AG20443 (cell line): Measurements from ENCODE around the gene FSD1.
"Not testable (repeated sequence)": the region's sequence is repeated elsewhere in the genome, so short reads cannot be mapped to it uniquely, and the experiment has no call there.

ENCODE experiments used
- DNase-seq: peaks from one replicate; pipeline ENCODE4 v3.0.0; 2012; ENCODE audit warnings: low spot score, mixed read lengths

Gene FSD1

GRCh38 chr19:4284974-4285373, 19.4 kb upstream of the FSD1 start:
- DNase-seq, result no peak

- not testable (repeated sequence) for DNase-seq
Measured at GRCh38 chr19:4286141-4286540, 18.3 kb upstream of the FSD1 start.

- DNase-seq, result no peak
Measured at GRCh38 chr19:4288091-4288777, 16.2 kb upstream of the FSD1 start.

GRCh38 chr19:4291184-4291732, 13.1 kb upstream of the FSD1 start:
- DNase-seq, result no peak

- no peak for DNase-seq
Measured at GRCh38 chr19:4292515-4292914, 11.9 kb upstream of the FSD1 start.

- DNase-seq, result no peak
Measured at GRCh38 chr19:4294389-4294788, 10.0 kb upstream of the FSD1 start.

- DNase-seq, result no peak
Measured at GRCh38 chr19:4295972-4296771, 8.2 kb upstream of the FSD1 start.

- DNase-seq, result no peak
Measured at GRCh38 chr19:4297901-4298809, 6.2 kb upstream of the FSD1 start.

GRCh38 chr19:4298810-4299550, 5.4 kb upstream of the FSD1 start:
- no peak for DNase-seq

GRCh38 chr19:4300589-4300988, 3.8 kb upstream of the FSD1 start:
- DNase-seq, result no peak

- DNase-seq, result no peak
Measured at GRCh38 chr19:4301590-4302242, 2.7 kb upstream of the FSD1 start.

GRCh38 chr19:4302243-4302640, 2.2 kb upstream of the FSD1 start, which contains the start of gene TMIGD2:
TMIGD2 (minus strand) TSS chr19:4302389; CDS start chr19:4302385, 4 bp downstream.
- no peak for DNase-seq

GRCh38 chr19:4303819-4304537, 420 bp upstream of the FSD1 start:
- DNase-seq, result no peak

- no peak for DNase-seq
Measured at GRCh38 chr19:4305257-4305612, 837 bp downstream of the FSD1 start.

GRCh38 chr19:4305659-4306058, 1.3 kb downstream of the FSD1 start:
- no peak for DNase-seq

GRCh38 chr19:4310247-4311121, 6.1 kb downstream of the FSD1 start:
- no peak for DNase-seq

- DNase-seq, result no peak
Measured at GRCh38 chr19:4313847-4314490, 9.6 kb downstream of the FSD1 start.

GRCh38 chr19:4316956-4317355, 12.6 kb downstream of the FSD1 start:
- DNase-seq, result no peak

GRCh38 chr19:4318460-4318859, 14.1 kb downstream of the FSD1 start:
- no peak for DNase-seq
